HG02943 (cell line): ENCODE results near the gene MEGF9.
A peak's percentile ranks its signal among the peaks of the same experiment; 100 is the strongest.
"Not testable (repeated sequence)": the region's sequence is repeated elsewhere in the genome, so short reads cannot be mapped to it uniquely, and the experiment has no call there.

ENCODE experiments used
- ATAC-seq: cut with Tn5 transposase; IDR thresholded peaks from one replicate; pipeline ENCODE4 v1.9.1; 2021; ENCODE audit warnings: mild to moderate bottlenecking, low read depth, moderate library complexity; ENCODE audit not compliant: unreplicated experiment

MEGF9 gene

DNA sequence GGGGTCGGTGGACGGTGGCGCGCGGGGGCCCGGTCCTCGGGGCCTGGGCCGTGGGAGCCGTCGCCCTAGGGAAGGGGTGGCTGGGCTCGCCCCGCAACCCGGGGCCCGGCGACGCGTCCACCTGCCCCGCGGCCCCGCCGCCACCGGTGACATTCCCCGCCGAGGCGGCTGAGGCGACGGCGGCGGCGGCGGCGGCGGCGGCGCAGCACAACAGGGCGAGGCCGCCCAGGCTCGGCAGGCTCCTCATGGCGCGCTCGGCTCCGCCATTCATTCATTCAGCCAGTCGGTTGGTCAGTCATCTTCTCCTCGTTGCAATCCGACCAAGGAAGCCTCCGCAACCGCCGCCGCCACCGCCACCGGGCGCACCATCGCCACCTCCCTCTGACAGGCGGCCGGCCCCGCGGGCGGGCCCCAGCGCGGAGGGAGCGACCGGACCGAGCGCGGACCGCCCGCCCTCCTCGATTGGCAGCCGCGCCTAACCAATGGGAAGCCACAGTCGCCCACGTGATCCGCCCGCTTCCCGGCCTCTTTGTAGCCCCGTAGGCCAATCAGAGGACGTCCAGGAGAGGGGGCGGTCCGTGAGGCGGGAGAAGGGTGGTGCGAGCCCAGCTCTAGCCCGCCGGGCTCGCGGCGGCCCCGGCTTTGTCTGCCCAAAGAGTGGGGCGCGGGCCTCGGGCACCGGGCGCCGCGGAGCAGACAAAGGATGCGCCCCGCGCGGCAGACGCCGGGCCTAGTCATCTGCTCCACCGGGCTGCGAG lies at the start of gene MEGF9:
Gene MEGF9 (minus strand): TSS at position 383 of the 758 bp plus-strand sequence. CDS start 112 bp downstream, at position 271.
- ATAC-seq, result peak; percentile 94

DNA sequence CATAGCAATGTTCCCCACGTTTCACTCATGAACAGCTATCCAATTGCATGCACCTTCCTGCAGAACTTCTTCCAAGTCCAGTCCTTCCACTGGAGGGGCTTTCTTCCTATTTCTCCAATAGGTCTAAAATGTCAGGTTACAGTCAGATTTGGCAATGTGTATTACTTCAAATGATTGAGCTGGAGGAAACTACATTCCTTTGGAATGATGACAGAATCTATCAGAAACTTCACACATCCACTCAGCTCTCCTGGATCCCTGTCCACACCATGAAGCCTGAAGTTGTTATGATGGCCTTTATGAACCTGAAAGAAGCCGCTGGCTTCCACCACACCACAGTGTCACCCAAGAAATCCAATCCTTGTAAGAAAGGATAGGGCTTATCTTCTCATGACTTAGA lies 46.7 kb upstream of the MEGF9 start:
- ATAC-seq, result no peak

DNA sequence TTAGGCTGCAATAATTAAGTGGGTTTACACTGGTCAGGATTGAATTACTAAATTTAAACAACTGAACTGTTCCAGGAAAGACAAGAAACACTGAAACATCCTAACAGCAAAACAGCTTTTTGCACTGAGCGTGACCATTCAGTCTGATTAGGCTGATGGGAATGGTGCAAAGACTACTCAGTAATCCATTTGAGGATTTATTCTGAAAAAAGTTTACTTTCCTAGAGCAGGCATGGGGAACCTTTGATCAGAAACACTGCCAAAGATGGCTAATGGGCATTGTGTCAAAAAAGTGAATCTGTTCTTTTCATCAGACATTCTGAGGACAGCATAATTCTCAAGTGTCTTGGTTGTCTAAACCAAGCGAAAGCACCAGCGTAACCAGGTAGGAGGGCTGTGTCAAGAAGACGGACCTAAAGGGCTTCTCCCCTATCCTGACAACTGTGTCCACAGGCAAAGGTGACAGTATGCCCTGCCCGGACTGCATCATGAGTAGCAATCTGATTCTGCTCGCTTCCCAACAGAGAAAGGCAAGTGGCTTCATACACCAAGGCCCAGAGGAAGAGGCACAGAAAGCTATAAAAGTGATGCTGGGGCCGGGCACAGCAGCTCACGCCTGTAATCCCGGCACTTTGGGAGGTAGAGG lies 45.6 kb upstream of the MEGF9 start:
- ATAC-seq, result no peak

DNA sequence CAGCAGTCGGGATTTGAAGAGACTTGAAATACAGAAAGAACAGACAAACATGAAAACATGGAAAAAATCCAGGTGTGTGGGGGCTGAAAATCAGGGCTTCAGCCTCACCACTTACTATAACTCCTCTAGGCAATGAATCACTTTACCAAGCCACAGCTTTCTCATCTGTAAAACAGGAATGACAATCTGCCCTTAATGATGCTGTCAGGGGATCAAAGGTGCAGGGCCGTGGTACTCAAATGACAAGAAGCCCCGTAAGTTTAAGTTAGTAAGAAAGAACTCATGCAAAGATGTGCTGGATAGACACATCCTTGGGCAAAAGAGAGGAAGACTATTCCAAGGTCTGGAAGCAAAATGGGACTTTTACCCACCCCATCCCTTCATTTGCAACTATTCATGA lies 44.3 kb upstream of the MEGF9 start:
- no peak for ATAC-seq

DNA sequence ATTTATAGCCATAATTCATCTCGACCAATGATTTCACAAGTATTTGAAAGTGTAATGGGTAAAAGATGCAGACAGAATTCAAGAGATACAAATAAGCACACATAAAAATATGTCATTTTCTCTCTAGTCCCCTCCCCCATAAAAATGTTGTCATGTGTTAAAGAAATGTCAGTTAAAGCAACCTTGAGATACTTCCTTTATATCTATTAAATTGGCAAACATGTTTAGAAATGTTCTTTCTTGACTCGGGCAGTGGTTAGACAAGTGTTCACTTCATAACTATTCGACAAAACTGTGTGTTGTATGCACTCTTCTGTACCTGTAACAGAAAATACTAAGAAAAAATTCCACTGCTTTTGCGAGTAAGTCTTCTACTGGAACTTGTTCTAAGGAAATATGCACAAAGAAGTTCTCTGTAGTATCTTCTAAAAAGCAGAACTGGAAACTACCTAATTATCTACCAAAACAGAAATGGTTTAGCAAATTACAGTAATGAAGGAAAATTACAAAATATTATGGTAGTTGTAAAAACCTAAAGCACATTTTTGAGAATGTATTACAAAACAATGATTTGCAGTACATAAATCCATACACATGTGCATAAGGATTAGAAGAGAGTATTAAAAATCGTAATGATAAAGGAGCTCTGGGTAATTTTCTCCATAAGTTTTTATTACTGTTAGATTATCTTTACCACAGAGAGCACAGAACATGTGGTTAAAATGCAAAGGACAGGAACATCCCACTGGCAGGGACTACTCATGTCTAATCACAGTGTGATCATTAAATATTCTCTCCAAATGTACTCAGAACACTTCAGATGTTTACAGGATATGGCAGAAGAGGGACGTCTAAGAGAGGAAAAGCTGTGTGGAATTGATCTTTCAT lies 43.0 kb upstream of the MEGF9 start:
- ATAC-seq, result no peak

DNA sequence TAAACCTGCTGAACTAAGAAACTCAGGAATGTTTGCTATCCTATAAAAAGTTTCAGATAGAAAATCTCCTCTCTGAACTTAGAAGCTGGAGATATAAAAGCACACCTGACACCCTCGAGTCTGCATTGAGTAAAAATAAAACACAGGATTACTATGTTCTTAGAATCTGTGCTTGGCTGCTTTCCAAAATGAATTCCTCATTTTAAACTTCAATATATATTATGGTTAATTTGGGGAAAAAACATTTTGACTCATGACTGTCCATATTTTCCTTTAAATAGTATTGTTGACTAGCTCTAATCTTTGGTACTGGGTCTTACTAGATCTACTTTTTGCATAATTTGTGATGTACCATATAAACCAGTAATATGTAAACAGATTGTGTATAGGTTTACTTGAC lies 42.3 kb upstream of the MEGF9 start:
- no peak for ATAC-seq

DNA sequence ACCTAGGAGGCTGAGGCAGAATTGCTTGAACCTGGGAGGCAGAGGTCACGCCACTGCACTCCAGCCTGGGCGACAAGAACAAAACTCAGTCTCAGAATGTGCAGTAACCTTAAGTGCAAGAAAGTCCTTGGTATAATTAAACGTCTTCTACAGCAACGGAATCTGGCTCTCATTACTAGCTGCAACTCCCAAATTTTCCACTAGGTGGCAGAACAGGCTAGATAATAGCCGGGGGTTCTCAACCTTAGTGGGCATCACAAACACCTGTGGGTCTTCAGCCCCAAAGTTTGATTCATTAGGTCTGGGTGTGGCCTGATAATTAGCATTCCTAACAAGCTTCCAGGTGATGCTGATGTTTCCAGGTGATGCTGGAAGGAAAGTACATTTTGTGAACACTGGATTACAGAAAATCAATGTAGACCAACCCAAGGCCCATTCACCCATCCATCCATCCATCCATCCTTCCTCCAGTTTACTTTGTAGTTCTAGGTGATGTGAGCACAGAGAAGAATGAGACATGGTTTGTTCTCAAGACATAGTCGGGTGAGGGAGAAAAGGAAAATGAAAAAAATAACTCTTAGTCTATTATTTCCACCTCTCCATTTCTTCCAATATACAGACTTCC lies 41.7 kb upstream of the MEGF9 start:
- ATAC-seq, result peak; percentile 40

DNA sequence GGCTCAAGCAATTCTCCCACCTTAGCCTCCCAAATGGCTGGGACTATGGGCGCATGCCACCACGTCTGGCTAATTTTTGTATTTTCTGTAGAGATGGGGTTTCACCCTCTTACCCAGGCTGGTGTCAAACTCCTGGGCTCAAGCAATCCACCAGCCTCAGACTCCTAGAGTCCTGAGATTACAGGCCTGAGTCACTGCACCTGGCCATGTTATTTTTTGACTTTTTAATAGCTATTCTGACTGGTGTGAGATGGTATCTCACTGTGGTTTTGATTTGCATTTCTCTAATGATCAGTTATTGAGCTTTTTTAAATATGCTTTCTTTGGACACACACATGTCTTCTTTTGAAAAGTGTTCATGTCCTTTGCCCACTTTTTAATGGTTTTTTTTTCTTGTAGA lies 40.8 kb upstream of the MEGF9 start:
- no peak for ATAC-seq

DNA sequence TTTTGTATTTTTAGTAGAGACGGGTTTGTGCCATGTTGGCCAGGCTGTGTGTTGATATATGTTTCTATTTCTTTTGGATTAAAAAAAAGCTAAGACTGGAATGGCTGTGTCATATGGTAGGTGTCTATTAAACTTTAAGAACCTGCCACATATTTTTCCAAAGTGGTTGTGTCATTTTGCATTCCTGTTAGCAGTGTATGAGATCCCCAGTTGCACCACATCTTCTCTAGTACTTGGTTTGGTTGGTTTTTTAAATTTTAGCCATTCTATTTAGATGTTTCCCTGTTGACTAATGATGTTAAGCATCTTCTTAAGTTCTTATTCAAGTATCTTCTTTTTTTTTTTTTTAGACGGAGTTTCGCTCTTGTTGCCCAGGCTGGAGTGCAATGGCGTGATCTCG lies 36.2 kb upstream of the MEGF9 start:
- ATAC-seq, result no peak

DNA sequence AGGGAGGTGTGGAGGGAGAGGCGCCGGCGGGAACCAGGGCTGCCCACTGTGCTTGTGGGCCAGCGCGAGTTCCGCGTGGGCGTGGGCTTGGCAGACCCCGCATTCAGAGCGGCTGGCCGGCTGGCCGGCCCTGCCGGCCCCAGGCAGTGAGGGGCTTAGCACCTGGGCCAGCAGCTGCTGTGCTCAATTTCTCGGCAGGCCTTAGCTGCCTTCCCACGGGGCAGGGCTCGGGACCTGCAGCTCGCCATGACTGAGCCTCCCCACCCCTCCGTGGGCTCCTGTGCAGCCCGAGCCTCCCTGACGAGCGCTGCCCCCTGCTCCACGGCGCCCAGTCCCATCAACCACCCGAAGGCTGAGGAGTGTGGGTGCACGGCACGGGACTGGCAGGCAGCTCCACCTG lies 32.1 kb upstream of the MEGF9 start:
- ATAC-seq, result not testable (repeated sequence)

DNA sequence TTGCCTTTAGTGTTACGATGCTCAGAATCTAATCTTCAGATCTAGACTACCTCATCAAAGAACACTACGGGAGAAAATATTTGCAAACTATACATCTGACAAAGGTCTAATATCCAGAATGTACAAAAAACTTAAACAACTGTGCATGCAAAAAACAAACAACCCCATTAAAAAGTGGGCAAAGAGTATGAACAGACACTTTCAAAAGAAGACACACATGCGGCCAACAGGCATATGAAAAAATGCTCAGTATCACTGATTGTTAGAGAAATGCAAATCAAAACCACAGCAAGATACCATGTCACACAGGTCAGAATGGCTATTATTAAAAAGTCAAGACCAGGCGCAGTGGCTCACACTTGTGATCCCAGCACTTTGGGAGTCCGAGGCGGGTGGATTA lies 31.0 kb upstream of the MEGF9 start:
- no peak for ATAC-seq

DNA sequence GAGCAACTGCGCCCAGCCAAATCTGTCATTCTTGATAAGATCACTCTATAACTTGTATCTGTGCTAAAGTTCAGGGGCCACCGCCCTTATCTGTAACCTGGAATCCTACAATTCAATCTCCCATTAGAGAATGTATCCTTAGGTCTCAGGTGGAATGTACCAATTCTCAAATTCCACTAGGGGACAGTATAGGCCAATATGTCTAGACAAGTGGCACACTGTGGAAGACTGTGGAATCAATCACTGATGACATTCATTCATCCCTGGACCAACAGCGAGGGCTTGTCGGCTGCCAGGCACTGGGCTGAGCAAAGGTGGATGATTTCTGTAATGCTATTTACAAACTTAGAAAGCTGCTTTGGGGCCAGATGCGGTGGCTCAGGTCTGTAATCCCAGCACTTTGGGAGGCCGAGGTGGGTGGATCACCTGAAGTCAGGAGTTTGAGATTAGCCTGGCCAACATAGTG lies 28.7 kb upstream of the MEGF9 start:
- ATAC-seq, result no peak

DNA sequence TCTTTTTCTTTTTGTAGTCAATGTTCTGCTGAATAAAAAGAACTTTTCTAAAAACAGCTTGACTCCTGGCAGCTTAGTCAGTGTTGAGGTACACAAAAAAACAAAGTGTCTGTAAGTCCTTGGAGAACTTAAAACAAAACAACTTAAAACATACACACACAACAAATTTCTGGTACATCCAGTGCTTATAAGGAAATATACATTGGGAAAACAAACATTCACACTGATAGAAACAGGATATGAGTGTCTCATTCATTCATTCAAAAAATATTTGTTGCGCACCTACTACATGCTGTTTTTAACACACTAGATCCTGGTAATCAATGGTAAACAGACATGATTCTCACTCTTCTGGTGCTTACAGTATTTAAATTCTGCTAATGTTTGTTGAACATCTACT lies 27.4 kb upstream of the MEGF9 start:
- no peak for ATAC-seq

DNA sequence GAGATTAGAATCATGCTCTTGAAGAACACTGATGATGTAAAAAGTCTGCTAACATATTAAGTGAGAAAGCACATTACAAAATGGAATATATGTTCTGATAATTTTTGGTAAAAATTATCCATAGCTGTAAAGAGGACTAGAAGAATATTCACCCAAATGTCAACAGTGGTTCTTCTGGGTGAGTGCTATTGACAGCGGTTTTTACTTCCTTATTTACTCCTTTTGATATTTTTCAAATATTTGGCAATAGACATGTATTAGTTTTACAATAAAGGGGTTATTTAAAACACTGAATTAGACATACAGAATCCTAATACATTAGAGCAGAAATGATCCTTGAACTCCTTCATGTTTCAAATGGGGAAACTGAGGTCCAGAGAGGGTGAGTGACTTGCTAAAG lies 26.9 kb upstream of the MEGF9 start:
- ATAC-seq, result no peak

DNA sequence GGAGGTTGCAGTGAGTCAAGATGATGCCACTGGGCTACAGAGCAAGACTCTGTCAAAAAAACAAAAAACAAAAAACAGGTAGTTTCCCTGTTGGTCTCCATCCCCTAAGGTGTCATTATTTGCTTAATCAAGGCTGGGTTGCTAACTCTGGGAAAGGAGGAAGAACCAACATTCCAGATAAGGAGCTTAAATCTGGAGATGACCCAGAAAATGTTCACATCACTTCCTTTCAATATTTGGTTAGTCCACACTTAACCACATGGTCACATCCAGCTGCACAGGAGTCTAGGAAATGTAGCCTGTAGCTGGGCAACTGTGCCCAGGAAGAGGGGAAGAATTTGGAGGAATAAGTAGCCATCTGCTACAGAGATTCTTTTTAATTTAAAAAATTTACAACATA lies 25.9 kb upstream of the MEGF9 start:
- ATAC-seq, result no peak

DNA sequence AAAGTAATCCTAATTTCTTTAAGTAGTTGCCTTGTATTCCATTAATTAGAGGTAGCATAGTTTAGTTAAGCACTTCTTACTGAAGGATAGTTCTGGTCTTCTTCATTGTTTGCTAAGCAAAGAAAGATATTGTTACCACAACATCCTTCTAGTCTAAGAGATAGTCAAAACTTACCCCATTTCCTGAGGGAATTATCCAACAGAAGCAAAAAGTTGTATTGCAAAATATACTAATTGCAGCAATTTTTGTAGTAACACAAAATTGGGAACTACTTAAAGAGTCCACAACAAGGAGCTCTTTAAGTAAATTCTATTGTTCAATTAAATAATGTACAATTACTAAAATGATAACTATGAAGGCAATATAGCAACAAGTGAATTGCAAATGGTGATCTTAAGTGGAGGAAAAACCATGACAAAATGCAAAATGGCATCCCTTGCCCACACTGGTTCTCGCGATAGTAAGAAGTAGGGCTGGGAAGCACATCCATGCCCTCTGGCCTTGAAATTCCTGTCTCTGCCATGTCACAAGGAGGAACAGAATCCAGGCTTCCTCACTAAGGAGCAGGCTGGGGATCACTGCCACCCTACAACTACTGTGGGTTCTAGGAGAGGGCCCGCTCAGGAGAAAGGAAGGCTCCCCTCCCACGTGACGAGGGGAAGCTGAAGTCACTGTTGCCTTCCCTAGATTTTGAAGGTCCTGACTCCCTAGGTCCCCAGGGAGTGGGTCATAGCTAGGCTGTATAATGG lies 23.3 kb upstream of the MEGF9 start:
- no peak for ATAC-seq

DNA sequence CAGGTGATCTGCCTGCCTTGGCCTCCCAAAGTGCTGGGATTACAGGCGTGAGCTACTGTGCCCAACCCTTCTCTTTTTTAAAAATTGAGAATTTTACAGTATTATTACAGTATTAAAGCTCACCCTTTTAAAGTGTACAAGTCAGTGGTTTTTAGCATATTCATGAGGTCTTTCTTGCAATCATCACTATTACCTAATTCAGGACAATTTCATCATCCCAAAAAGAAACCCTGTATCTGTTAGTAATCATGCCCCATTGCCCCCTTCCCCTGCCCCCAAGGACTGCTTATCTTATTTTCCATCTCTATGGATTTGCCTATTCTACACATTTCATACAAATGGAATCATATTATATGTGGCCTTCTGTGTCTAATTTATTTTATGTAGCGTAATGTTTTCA lies 22.6 kb upstream of the MEGF9 start:
- no peak for ATAC-seq

DNA sequence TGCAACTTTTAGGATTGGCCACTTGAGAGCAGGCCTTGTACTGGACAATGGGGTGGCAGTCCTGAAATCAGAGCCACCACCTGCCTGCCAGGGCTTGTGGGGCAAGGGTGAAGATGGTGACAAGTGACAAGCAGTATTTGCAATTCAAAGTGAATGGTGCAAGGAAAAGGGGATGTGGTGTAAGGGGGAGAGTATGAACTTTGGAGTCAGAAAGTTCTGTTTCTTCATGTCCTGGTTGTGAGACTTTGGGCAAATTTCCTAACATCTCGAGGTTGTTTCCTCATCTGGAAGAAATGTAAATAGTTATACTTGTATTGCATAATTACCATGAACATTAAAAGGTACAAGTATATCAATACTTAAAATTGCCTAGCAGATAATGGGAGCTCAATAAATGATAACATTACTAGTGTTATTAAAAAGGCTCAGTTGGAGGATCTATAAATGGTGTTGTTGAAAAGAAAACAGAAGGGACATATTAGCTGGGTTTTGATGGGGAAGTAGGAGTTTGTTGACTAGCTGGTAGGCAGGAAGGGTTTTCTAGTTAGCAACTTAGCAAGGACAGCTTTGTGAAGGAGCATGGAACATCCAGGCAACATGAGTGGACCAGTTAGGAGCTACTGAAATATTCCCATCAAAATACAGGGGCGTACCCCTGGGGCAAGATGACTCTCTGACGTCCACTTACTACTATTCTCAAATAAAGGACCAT lies 21.3 kb upstream of the MEGF9 start:
- no peak for ATAC-seq

DNA sequence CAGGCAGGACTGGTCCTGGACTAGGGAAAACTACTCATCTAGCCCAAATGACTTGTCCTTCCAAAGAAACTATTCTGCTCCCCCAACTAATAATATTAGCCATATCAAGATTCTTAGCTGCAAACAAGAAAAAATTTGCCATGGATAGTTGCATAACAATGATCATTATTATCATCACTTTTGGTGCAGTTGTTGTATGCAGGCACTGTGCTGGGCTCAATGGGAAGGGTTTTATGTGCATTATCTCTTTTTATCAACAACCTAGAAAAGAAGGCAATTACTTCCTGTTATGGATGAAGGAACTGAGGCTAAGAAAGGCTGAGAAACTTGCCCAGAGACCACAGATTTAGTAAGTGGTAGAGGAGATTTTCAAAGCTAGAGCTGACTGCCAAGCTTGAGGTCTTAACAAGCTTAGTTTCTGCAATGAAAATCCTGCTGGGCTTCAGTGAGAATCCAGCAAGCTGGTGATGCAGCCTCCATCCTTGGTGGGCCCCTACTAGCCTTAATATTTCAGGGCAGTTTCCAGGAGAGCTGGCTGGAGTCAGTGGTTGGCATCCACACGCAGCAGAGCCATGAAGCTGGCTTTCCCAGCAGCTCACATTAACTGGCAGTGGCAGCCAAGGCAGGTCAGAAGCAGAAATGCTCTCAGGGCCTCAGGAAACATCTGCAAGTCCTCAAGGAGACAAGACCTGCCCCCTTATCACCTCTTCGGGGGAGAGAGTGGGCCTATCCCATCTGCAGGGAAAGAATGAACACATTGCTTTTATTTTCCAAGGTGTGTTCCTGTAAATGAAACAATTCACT lies 20.5 kb upstream of the MEGF9 start:
- no peak for ATAC-seq
